NB4 (cell line): ENCODE measurements around the gene CLHC1.

Source experiments
- POLR2A ChIP-seq: IDR thresholded peaks from 2 replicates; pipeline ENCODE4 v1.6.1; 2011; ENCODE audit warnings: mild to moderate bottlenecking; ENCODE audit not compliant: insufficient read length; ENCODE audit errors: extremely low read depth
- TF ChIP-seq, protein P1 (sequence below): IDR thresholded peaks from 2 replicates; pipeline ENCODE4 v1.6.1; 2011; ENCODE audit warnings: low read depth, low read length
- TF ChIP-seq, protein P2 (sequence below): IDR thresholded peaks from one replicate; pipeline ENCODE4 v1.5.1; 2012; ENCODE audit warnings: low read depth, low read length

DNA sequence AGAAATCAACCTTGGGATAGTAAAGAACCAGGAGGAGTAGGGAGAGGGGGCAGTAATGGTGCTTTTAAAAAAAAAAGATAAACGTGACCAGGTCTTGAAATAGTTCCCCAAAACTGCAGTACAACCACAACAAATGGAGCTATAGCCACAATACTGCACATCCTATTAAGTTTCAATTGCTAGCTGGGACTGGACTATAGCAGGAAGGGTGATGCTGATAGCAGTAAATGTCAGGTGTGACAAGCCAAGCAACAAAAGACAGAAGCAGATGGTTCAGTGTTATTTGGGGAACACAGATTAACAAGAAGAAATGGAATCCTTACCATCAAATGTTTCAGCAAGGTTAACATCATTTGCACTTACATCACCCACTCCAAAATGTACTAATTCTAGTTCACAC, 10.5 kb upstream of the CLHC1 start:
- TF ChIP-seq, protein P1, sequence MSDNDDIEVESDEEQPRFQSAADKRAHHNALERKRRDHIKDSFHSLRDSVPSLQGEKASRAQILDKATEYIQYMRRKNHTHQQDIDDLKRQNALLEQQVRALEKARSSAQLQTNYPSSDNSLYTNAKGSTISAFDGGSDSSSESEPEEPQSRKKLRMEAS, result no peak
- TF ChIP-seq, protein P2, sequence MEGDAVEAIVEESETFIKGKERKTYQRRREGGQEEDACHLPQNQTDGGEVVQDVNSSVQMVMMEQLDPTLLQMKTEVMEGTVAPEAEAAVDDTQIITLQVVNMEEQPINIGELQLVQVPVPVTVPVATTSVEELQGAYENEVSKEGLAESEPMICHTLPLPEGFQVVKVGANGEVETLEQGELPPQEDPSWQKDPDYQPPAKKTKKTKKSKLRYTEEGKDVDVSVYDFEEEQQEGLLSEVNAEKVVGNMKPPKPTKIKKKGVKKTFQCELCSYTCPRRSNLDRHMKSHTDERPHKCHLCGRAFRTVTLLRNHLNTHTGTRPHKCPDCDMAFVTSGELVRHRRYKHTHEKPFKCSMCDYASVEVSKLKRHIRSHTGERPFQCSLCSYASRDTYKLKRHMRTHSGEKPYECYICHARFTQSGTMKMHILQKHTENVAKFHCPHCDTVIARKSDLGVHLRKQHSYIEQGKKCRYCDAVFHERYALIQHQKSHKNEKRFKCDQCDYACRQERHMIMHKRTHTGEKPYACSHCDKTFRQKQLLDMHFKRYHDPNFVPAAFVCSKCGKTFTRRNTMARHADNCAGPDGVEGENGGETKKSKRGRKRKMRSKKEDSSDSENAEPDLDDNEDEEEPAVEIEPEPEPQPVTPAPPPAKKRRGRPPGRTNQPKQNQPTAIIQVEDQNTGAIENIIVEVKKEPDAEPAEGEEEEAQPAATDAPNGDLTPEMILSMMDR, result no peak
- no peak for TF ChIP-seq POLR2A
